H1 (cell line): ENCODE data around the gene MBNL2. TPM values are rescaled to one million over a fixed set of nuclear protein-coding genes. Genes with fewer than 3 reads are reported as not detected.

Source experiments
- CTCF ChIA-PET: fragments of 300-600 bp; sonication (Branson Sonifier 250); formaldehyde crosslinking; loops from one replicate; lab custom pipeline; 2021; ENCODE audit not compliant: partially characterized antibody; lab: Charles Lee
- POLR2A ChIA-PET: fragments of 300-600 bp; sonication (Branson Sonifier 250); formaldehyde crosslinking; loops from one replicate; lab custom pipeline; 2021; ENCODE audit warnings: inconsistent platforms; ENCODE audit not compliant: partially characterized antibody; lab: Charles Lee
- DNase-seq, 2 experiments: peaks; one replicate each; pipeline versions ENCODE4 v3.0.0 to v3.0.0-alpha.2; 2010 to 2022; ENCODE audit warnings: low spot score in 2 of 2, low read depth in 1 of 2, mixed read lengths in 1 of 2
- FAIRE-seq: peaks from 2 replicates; lab custom pipeline; 2011; peaks lifted over from hg19 to GRCh38; lab: Jason Lieb, UNC
- H2AFZ ChIP-seq: 2 replicates; pipeline ENCODE4 v1.8.1; 2012; ENCODE audit warnings: low read length, inconsistent platforms
- H2AK5ac ChIP-seq: 2 replicates; pipeline ENCODE4 v1.6.1; 2013; ENCODE audit warnings: low read depth, low read length
- H2BK120ac ChIP-seq: replicated peaks from 2 replicates; pipeline ENCODE3; 2013; ENCODE audit warnings: low read depth, low read length, inconsistent platforms
- H2BK12ac ChIP-seq: 2 replicates; pipeline ENCODE4 v1.6.1; 2013; ENCODE audit warnings: low read depth, low read length
- H2BK15ac ChIP-seq: 2 replicates; pipeline ENCODE4 v1.6.1; 2013; ENCODE audit warnings: low read length
- H2BK20ac ChIP-seq: 2 replicates; pipeline ENCODE4 v1.6.1; 2013; ENCODE audit warnings: low read length
- H2BK5ac ChIP-seq: 2 replicates; pipeline ENCODE4 v1.6.1; 2013; ENCODE audit warnings: low read depth, low read length
- H3K14ac ChIP-seq: 2 replicates; pipeline ENCODE4 v1.6.1; 2013; ENCODE audit warnings: inconsistent platforms; ENCODE audit not compliant: insufficient read length
- H3K18ac ChIP-seq: 2 replicates; pipeline ENCODE4 v1.6.1; 2013; ENCODE audit warnings: low read length; ENCODE audit errors: extremely low read depth
- H3K23ac ChIP-seq: 2 replicates; pipeline ENCODE4 v1.6.1; 2013; ENCODE audit warnings: inconsistent platforms; ENCODE audit not compliant: insufficient read length
- H3K23me2 ChIP-seq: 2 replicates; pipeline ENCODE4 v1.6.1; 2013; ENCODE audit warnings: low read depth, low read length
- H3K27ac ChIP-seq: 2 replicates; pipeline ENCODE4 v1.6.1; 2011; ENCODE audit warnings: low read depth, low read length, inconsistent platforms
- H3K27me3 ChIP-seq, 4 experiments: replicated peaks in 1 of 4; 1 replicate in 1 of 4; 2 replicates in 3 of 4; pipeline versions ENCODE4 v1.6.1 to v1.8.1; 2011 to 2013; ENCODE audit warnings: low read length in 3 of 4, mild to moderate bottlenecking in 3 of 4, inconsistent platforms in 2 of 4, mixed read lengths in 2 of 4, moderate library complexity in 1 of 4; ENCODE audit not compliant: control insufficient read depth in 3 of 4, insufficient read depth in 3 of 4; ENCODE audit errors: extremely low read depth in 1 of 4
- H3K36me3 ChIP-seq, 4 experiments: 2 replicates each; pipeline versions ENCODE4 v1.6.1 to v1.8.1; 2011 to 2013; ENCODE audit warnings: mild to moderate bottlenecking in 4 of 4, low read length in 3 of 4, moderate library complexity in 2 of 4, control low read depth in 1 of 4, inconsistent platforms in 1 of 4; ENCODE audit not compliant: insufficient read depth in 4 of 4, control insufficient read depth in 2 of 4
- H3K4ac ChIP-seq: replicated peaks from 2 replicates; pipeline ENCODE3; 2013; ENCODE audit warnings: low read length, low read depth, mixed read lengths, inconsistent platforms; ENCODE audit not compliant: insufficient read length
- H3K4me1 ChIP-seq, 4 experiments: replicated peaks in 1 of 4; 1 replicate in 1 of 4; 2 replicates in 3 of 4; pipeline versions ENCODE4 v1.6.1 to v1.8.1; 2011 to 2013; ENCODE audit warnings: low read length in 3 of 4, inconsistent platforms in 2 of 4, mixed read lengths in 1 of 4; ENCODE audit not compliant: insufficient read depth in 4 of 4, control insufficient read depth in 3 of 4
- H3K4me2 ChIP-seq, 2 experiments: 2 replicates each; pipeline versions ENCODE4 v1.6.1 to v1.8.1; 2011 to 2013; ENCODE audit warnings: low read depth in 2 of 2, low read length in 2 of 2, control low read depth in 1 of 2, inconsistent platforms in 1 of 2, mild to moderate bottlenecking in 1 of 2; ENCODE audit not compliant: insufficient read depth in 1 of 2
- H3K4me3 ChIP-seq, 4 experiments: fragments of 200-600, 300-600 bp in 1 of 4; sonication (generic), shearing (Covaris generic), sonication (Bioruptor Twin) in 1 of 4; 2 replicates each; pipeline versions ENCODE4 v1.5.1 to v1.8.1; 2011 to 2016; ENCODE audit warnings: low read length in 4 of 4, low read depth in 3 of 4, control low read depth in 2 of 4, inconsistent platforms in 2 of 4, mild to moderate bottlenecking in 2 of 4, mixed read lengths in 1 of 4, moderate library complexity in 1 of 4; ENCODE audit not compliant: insufficient read depth in 2 of 4; ENCODE audit errors: extremely low read depth in 1 of 4
- H3K56ac ChIP-seq: replicated peaks from 2 replicates; pipeline ENCODE3; 2013; ENCODE audit warnings: low read depth, mild to moderate bottlenecking, mixed read lengths, low read length, inconsistent platforms; ENCODE audit not compliant: insufficient read length
- H3K79me1 ChIP-seq: 2 replicates; pipeline ENCODE4 v1.6.1; 2013; ENCODE audit warnings: low read depth, low read length, control low read depth
- H3K79me2 ChIP-seq, 2 experiments: 2 replicates each; pipeline versions ENCODE4 v1.6.1 to v1.8.1; 2012 to 2013; ENCODE audit warnings: low read length in 2 of 2, mild to moderate bottlenecking in 2 of 2, inconsistent platforms in 1 of 2; ENCODE audit not compliant: insufficient read depth in 2 of 2, control insufficient read depth in 1 of 2
- H3K9ac ChIP-seq, 4 experiments: replicated peaks in 1 of 4; 1 replicate in 1 of 4; 2 replicates in 3 of 4; pipeline versions ENCODE4 v1.6.1 to v1.8.1; 2011 to 2013; ENCODE audit warnings: low read depth in 3 of 4, low read length in 3 of 4, control low read depth in 2 of 4, mild to moderate bottlenecking in 2 of 4, moderate library complexity in 2 of 4, inconsistent platforms in 1 of 4; ENCODE audit errors: extremely low read depth in 1 of 4
- H3K9me3 ChIP-seq, 2 experiments: 2 replicates each; pipeline versions ENCODE4 v1.6.1 to v1.8.1; 2012 to 2013; ENCODE audit warnings: mild to moderate bottlenecking in 2 of 2, moderate library complexity in 2 of 2, control low read depth in 1 of 2, inconsistent platforms in 1 of 2, low read depth in 1 of 2, low read length in 1 of 2, mixed read lengths in 1 of 2; ENCODE audit not compliant: insufficient read depth in 2 of 2
- H4K20me1 ChIP-seq, 2 experiments: replicated peaks in 1 of 2; 2 replicates each; pipeline versions ENCODE3 to v1.8.1; 2011 to 2013; ENCODE audit warnings: inconsistent platforms in 2 of 2, low read length in 2 of 2, mild to moderate bottlenecking in 1 of 2; ENCODE audit not compliant: insufficient read depth in 2 of 2, control insufficient read depth in 1 of 2
- H4K5ac ChIP-seq: 2 replicates; pipeline ENCODE4 v1.6.1; 2013; ENCODE audit warnings: low read length, low read depth, mixed read lengths, inconsistent platforms; ENCODE audit not compliant: insufficient read length
- H4K8ac ChIP-seq: 2 replicates; pipeline ENCODE4 v1.8.0; 2013; ENCODE audit warnings: mild to moderate bottlenecking, moderate library complexity, low read length, inconsistent platforms; ENCODE audit not compliant: insufficient read depth; ENCODE audit errors: extremely low read depth
- H4K91ac ChIP-seq: replicated peaks from 2 replicates; pipeline ENCODE3; 2013; ENCODE audit warnings: low read length, mixed read lengths, inconsistent platforms; ENCODE audit not compliant: insufficient read length
- ASH2L ChIP-seq: fragments of 200-600, 300-600 bp; sonication (generic); IDR thresholded peaks from one replicate; pipeline ENCODE4 v1.7.1; 2017; ENCODE audit warnings: low read length
- BCL11A ChIP-seq, 2 experiments: IDR thresholded peaks; one replicate each; pipeline ENCODE4 v1.6.1; 2011; ENCODE audit warnings: low read depth in 2 of 2, low read length in 2 of 2, mild to moderate bottlenecking in 2 of 2
- KDM1A ChIP-seq: fragments of 200-600, 300-600 bp; sonication (generic); IDR thresholded peaks from 2 replicates; pipeline ENCODE4 v1.7.1; 2016; ENCODE audit warnings: mild to moderate bottlenecking, low read length, borderline replicate concordance
- RAD21 ChIP-seq, 2 experiments: IDR thresholded peaks in 1 of 2; conservative IDR thresholded peaks in 1 of 2; 2 replicates each; pipeline ENCODE4 v1.6.1; 2011; ENCODE audit warnings: low read depth in 2 of 2, low read length in 2 of 2, improper control_type of control experiment in 1 of 2, inconsistent platforms in 1 of 2, mild to moderate bottlenecking in 1 of 2, moderate library complexity in 1 of 2
- RFX5 ChIP-seq: IDR thresholded peaks from 2 replicates; pipeline ENCODE4 v1.6.1; 2011; ENCODE audit warnings: low read depth, low read length, improper control_type of control experiment, borderline replicate concordance
- SP2 ChIP-seq: IDR thresholded peaks from 2 replicates; pipeline ENCODE4 v1.6.1; 2012; ENCODE audit warnings: mild to moderate bottlenecking, low read length, inconsistent platforms
- SRF ChIP-seq: IDR thresholded peaks from 2 replicates; pipeline ENCODE4 v1.6.1; 2011; ENCODE audit warnings: mild to moderate bottlenecking, low read depth, low read length, moderate library complexity
- TBP ChIP-seq: IDR thresholded peaks from 2 replicates; pipeline ENCODE4 v1.6.1; 2011; ENCODE audit warnings: low read depth, low read length, improper control_type of control experiment
- ZNF274 ChIP-seq: IDR thresholded peaks from 2 replicates; pipeline ENCODE4 v1.7.0; 2012; ENCODE audit warnings: low read length, borderline replicate concordance; ENCODE audit errors: extremely low read depth
- WGBS, 2 experiments: shearing (Covaris generic) in 1 of 2; methylation state at CpG; one replicate each; pipeline versions ENCODE4 v1.1.6 to v1.1.7; 2013 to 2015; ENCODE audit warnings: low lambda C conversion rate in 2 of 2, mixed read lengths in 2 of 2, inconsistent platforms in 1 of 2, low coverage in 1 of 2, missing lambda C conversion rate in 1 of 2; ENCODE audit not compliant: insufficient replicate concordance in 2 of 2, insufficient coverage in 1 of 2, insufficient read length in 1 of 2; ENCODE audit errors: extremely low coverage in 1 of 2, missing lambda C conversion rate in 1 of 2; 5-methylcytosine and 5-hydroxymethylcytosine counted together
- polyA plus RNA-seq, 7 experiments: library from polyadenylated mRNA; depleted of rRNA in 3 of 7; stranded (reverse) in 5 of 7; unstranded in 2 of 7; fragments of >200 nt in 5 of 7; fragments of 200-250 nt in 2 of 7; gene quantifications; 1 replicate in 5 of 7; 2 replicates in 1 of 7; 4 replicates in 1 of 7; pipeline versions ENCODE4 v1.2.1 to v1.2.3, GENCODE V29; 2011 to 2013; ENCODE audit warnings: missing spikeins in 2 of 7, mixed read lengths in 2 of 7
- total RNA-seq: library from RNA; stranded (reverse); fragmentation: NEBNext Ultra II Directional; extraction: Animal tissue kit (Norgen Biotek cat#: 25700); gene quantifications from 2 replicates; pipeline ENCODE4 v1.2.1, GENCODE V29; 2021
- TF ChIP-seq, protein P1 (sequence below), 3 experiments: IDR thresholded peaks; 1 replicate in 2 of 3; 2 replicates in 1 of 3; pipeline versions ENCODE4 v1.5.1 to v1.6.1; 2011; ENCODE audit warnings: low read length in 3 of 3, mild to moderate bottlenecking in 3 of 3, inconsistent platforms in 2 of 3, low read depth in 1 of 3, moderate library complexity in 1 of 3; ENCODE audit not compliant: insufficient read depth in 1 of 3; ENCODE audit errors: control extremely low read depth in 1 of 3

MBNL2 gene
- total and polyA plus RNA-seq, 2 of the 8 experiments (the other 6 are each of a cell fraction or from before 2014, with no cell fraction given): 1.0 to 2.6 TPM

- Histone ChIP-seq H3K4ac (no peak overlapping the region), H3K4me1 (peaks cover 0 to 2% (median 0%) of the 10 kb centered on the region in 4 experiments; a peak in 1 of 7 replicates), H4K20me1 (no peaks in the 10 kb centered on the region), H2BK20ac (no peak overlapping the region), H3K18ac (no peak overlapping the region), H3K79me1 (no peaks in the 10 kb centered on the region), H2AK5ac (no peak overlapping the region), H2AFZ (no peak overlapping the region), H3K27ac (no peak overlapping the region), H3K4me2 (no peak overlapping the region; a peak in 1 of 4 replicates), H3K56ac (no peak overlapping the region), H3K4me3 (no peak overlapping the region), H2BK5ac (no peak overlapping the region), H4K91ac (no peak overlapping the region), H3K9me3 (no peaks in the 10 kb centered on the region), H3K79me2 (no peaks in the 10 kb centered on the region), H2BK12ac (no peak overlapping the region), H2BK15ac (no peak overlapping the region), H3K23ac (no peak overlapping the region), H4K5ac (no peak overlapping the region), H3K23me2 (no peaks in the 10 kb centered on the region; the same call in 1 of the 2 replicates), H3K9ac (no peak overlapping the region), H3K27me3 (no peaks in the 10 kb centered on the region), H2BK120ac (no peak overlapping the region), H4K8ac (no peak overlapping the region), H3K14ac (no peak overlapping the region), H3K36me3 (no peaks in the 10 kb centered on the region; a peak in 2 of 8 replicates)
- FAIRE-seq (no peak), DNase-seq (no peak)
- CTCF ChIA-PET: interaction anchor here (0.8 to 6.0 kb wide), 4 partner anchors 12 to 237 kb away, joined by 3 to 105 read pairs (median 4); no protein-coding TSS in a partner anchor
- WGBS, 2 experiments: 85% methylated on average over 8 of the region's 9 CpGs; no CpG with 5 or more reads in 1 of the 2 experiments
- POLR2A ChIA-PET: no interaction called here
- TF ChIP-seq SRF: no peak
- TF ChIP-seq RAD21 (IDR thresholded peaks at IDR 0.05 in 1 of 2, conservative IDR thresholded peaks at IDR 0.05 in 1 of 2; ENCODE audit: low read depth in 2 of 2, low read length in 2 of 2): peak in 1 of 2 experiments; percentile 23; a peak in 1 of 4 replicates
- TF ChIP-seq, protein P1, sequence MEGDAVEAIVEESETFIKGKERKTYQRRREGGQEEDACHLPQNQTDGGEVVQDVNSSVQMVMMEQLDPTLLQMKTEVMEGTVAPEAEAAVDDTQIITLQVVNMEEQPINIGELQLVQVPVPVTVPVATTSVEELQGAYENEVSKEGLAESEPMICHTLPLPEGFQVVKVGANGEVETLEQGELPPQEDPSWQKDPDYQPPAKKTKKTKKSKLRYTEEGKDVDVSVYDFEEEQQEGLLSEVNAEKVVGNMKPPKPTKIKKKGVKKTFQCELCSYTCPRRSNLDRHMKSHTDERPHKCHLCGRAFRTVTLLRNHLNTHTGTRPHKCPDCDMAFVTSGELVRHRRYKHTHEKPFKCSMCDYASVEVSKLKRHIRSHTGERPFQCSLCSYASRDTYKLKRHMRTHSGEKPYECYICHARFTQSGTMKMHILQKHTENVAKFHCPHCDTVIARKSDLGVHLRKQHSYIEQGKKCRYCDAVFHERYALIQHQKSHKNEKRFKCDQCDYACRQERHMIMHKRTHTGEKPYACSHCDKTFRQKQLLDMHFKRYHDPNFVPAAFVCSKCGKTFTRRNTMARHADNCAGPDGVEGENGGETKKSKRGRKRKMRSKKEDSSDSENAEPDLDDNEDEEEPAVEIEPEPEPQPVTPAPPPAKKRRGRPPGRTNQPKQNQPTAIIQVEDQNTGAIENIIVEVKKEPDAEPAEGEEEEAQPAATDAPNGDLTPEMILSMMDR (IDR thresholded peaks at IDR 0.05; ENCODE audit: control extremely low read depth in 1 of 3, insufficient read depth in 1 of 3, low read depth in 1 of 3, low read length in 3 of 3): peak in 1 of 3 experiments; percentile 13; a peak in 1 of 4 replicates
- TF ChIP-seq KDM1A: no peak
- TF ChIP-seq ZNF274: no peak
- TF ChIP-seq BCL11A (IDR thresholded peaks at IDR 0.05; ENCODE audit: low read depth in 2 of 2, low read length in 2 of 2): no peak
- TF ChIP-seq ASH2L: no peak
- TF ChIP-seq TBP: no peak
- no peak for TF ChIP-seq RFX5
- TF ChIP-seq SP2: no peak
Measured at GRCh38 chr13:97347255-97347932, 125.3 kb downstream of the MBNL2 start.
